ENCODE results near the gene ANGPTL2. TPM values are rescaled to one million over a fixed set of nuclear protein-coding genes. Genes with fewer than 3 reads are reported as not detected.

Gene ANGPTL2
- total and polyA plus RNA-seq, 2 experiments from 2014 or later = 18.0 to 25.6 TPM

GRCh38 chr9:127136880-127137639, 14.6 kb upstream of the ANGPTL2 start:
- TF ChIP-seq, protein P1, sequence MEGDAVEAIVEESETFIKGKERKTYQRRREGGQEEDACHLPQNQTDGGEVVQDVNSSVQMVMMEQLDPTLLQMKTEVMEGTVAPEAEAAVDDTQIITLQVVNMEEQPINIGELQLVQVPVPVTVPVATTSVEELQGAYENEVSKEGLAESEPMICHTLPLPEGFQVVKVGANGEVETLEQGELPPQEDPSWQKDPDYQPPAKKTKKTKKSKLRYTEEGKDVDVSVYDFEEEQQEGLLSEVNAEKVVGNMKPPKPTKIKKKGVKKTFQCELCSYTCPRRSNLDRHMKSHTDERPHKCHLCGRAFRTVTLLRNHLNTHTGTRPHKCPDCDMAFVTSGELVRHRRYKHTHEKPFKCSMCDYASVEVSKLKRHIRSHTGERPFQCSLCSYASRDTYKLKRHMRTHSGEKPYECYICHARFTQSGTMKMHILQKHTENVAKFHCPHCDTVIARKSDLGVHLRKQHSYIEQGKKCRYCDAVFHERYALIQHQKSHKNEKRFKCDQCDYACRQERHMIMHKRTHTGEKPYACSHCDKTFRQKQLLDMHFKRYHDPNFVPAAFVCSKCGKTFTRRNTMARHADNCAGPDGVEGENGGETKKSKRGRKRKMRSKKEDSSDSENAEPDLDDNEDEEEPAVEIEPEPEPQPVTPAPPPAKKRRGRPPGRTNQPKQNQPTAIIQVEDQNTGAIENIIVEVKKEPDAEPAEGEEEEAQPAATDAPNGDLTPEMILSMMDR (IDR thresholded peaks at IDR 0.05; ENCODE audit: poor library complexity) = no peak
- TF ChIP-seq EZH2phosphoT487 (IDR thresholded peaks at IDR 0.05; ENCODE audit: low read depth, severe bottlenecking, unreplicated experiment) = no peak
- Histone ChIP-seq H3K4me1 (ENCODE audit: insufficient read depth) (peaks cover 18% of the 10 kb centered on the region), H3K36me3 (replicated peaks; ENCODE audit: insufficient read depth, low read depth) (no peaks in the 10 kb centered on the region), H3K27me3 (no peaks in the 10 kb centered on the region), H3K4me3 (no peak overlapping the region), H3K4me2 (no peak overlapping the region), H3K27ac (no peak overlapping the region), H4K20me1 (ENCODE audit: insufficient read depth, poor library complexity, severe bottlenecking) (no peaks in the 10 kb centered on the region), H3K79me2 (peaks cover 4% of the 10 kb centered on the region), H3K9me3 (ENCODE audit: low read depth) (no peaks in the 10 kb centered on the region), H3K9me2 (replicated peaks; ENCODE audit: insufficient read depth) (no peaks in the 10 kb centered on the region), H2AFZ (no peak overlapping the region)
- DNase-seq (ENCODE audit: low spot score) = no peak
- 91% methylated on average over 5 of the region's 5 CpGs for WGBS (ENCODE audit: low lambda C conversion rate, missing lambda C conversion rate)

- no peak overlapping the region for H2AFZ ChIP-seq
- no peaks in the 10 kb centered on the region for H3K9me2 ChIP-seq (replicated peaks; ENCODE audit: insufficient read depth)
- H3K9me3 ChIP-seq (ENCODE audit: low read depth) = no peaks in the 10 kb centered on the region
- H4K20me1 ChIP-seq (ENCODE audit: insufficient read depth, poor library complexity, severe bottlenecking) = no peaks in the 10 kb centered on the region
- H3K36me3 ChIP-seq (replicated peaks; ENCODE audit: insufficient read depth, low read depth) = no peaks in the 10 kb centered on the region
- peaks cover 4% of the 10 kb centered on the region for H3K79me2 ChIP-seq
- no peak overlapping the region for H3K27ac ChIP-seq
- no peak for DNase-seq (ENCODE audit: low spot score)
- no peak overlapping the region for H3K4me3 ChIP-seq
- TF ChIP-seq, protein P1 (IDR thresholded peaks at IDR 0.05; ENCODE audit: poor library complexity) = no peak
- TF ChIP-seq EZH2 (IDR thresholded peaks at IDR 0.05; ENCODE audit: borderline replicate concordance) (no peak), EZH2phosphoT487 (IDR thresholded peaks at IDR 0.05; ENCODE audit: low read depth, severe bottlenecking, unreplicated experiment) (no peak)
- H3K4me2 ChIP-seq = no peak overlapping the region
- H3K27me3 ChIP-seq = no peaks in the 10 kb centered on the region
- H3K4me1 ChIP-seq (ENCODE audit: insufficient read depth) = peaks cover 26% of the 10 kb centered on the region
- 87% methylated on average over 8 of the region's 8 CpGs for WGBS (ENCODE audit: low lambda C conversion rate, missing lambda C conversion rate)
Measured at GRCh38 chr9:127136081-127136879, 13.8 kb upstream of the ANGPTL2 start.

DNA sequence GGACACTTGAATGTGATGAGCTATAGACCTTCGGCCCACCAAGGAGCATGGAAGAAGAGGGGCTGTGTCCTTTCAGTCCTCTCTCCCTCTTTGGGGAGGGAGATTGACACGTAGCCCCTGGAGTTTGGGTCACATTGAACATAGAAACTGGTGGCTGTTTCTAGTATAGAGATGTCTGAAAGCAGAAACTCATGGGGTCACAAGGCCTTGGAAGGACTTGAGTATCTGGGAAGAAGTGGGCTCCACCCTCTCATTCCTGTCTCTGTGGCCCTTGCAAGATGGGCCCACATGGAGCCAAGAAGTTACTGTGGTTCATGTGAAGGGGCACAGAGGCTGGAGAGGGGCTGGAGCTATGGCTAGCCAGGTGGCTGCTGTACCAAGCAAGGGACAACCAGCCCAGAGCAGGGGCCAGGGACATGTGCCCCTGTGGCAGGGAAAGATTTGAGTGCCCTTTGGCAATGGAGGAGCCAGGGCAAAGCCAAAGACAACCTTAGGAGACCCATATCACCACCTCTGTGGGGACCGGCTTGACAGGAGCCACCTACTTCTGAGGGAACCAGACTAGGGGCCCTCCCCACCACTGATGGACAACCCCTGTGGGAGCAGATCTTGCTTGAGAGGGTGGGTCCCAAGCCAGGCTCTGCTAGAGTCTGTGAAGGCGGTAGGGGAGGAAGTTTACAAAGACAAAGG, 12.8 kb upstream of the ANGPTL2 start:
- DNase-seq (ENCODE audit: low spot score) = no peak
- no peak overlapping the region for H3K4me2 ChIP-seq
- no peaks in the 10 kb centered on the region for H3K36me3 ChIP-seq (replicated peaks; ENCODE audit: insufficient read depth, low read depth)
- no peak overlapping the region for H3K4me3 ChIP-seq
- no peaks in the 10 kb centered on the region for H4K20me1 ChIP-seq (ENCODE audit: insufficient read depth, poor library complexity, severe bottlenecking)
- H3K27me3 ChIP-seq = no peaks in the 10 kb centered on the region
- no peaks in the 10 kb centered on the region for H3K9me3 ChIP-seq (ENCODE audit: low read depth)
- no peak overlapping the region for H3K27ac ChIP-seq
- H3K9me2 ChIP-seq (replicated peaks; ENCODE audit: insufficient read depth) = no peaks in the 10 kb centered on the region
- peaks cover 36% of the 10 kb centered on the region for H3K4me1 ChIP-seq (ENCODE audit: insufficient read depth)
- peaks cover 4% of the 10 kb centered on the region for H3K79me2 ChIP-seq
- no peak overlapping the region for H2AFZ ChIP-seq
- 71% methylated on average over 4 of the region's 4 CpGs for WGBS (ENCODE audit: low lambda C conversion rate, missing lambda C conversion rate)
- TF ChIP-seq EZH2 (IDR thresholded peaks at IDR 0.05; ENCODE audit: borderline replicate concordance) = no peak
- TF ChIP-seq, protein P1 (IDR thresholded peaks at IDR 0.05; ENCODE audit: poor library complexity) = no peak
- TF ChIP-seq EZH2phosphoT487 (IDR thresholded peaks at IDR 0.05; ENCODE audit: low read depth, severe bottlenecking, unreplicated experiment) = no peak
